Fibroblast of villous mesenchyme (primary cell): Measurements from ENCODE around the gene TPCN2. TPM values are rescaled to one million over a fixed set of nuclear protein-coding genes. Genes with fewer than 3 reads are reported as not detected.

ENCODE experiments used
- DNase-seq: peaks from one replicate; pipeline ENCODE4 v3.0.0-alpha.2; 2010; ENCODE audit warnings: low read depth
- H3K4me3 ChIP-seq: 2 replicates; pipeline ENCODE4 v1.5.1; 2011; ENCODE audit warnings: low read depth, mild to moderate bottlenecking, low read length
- total RNA-seq: library from RNA; depleted of rRNA; stranded (reverse); fragments of >200 nt; gene quantifications from 2 replicates; pipeline ENCODE4 v1.2.3, GENCODE V29; 2012
- TF ChIP-seq, protein P1 (sequence below): IDR thresholded peaks from 2 replicates; pipeline ENCODE4 v1.5.1; 2012; ENCODE audit warnings: low read depth, mild to moderate bottlenecking, low read length; ENCODE audit not compliant: insufficient read depth

The TPCN2 gene
- total RNA-seq, 1 donor, result 10.4 TPM

DNA sequence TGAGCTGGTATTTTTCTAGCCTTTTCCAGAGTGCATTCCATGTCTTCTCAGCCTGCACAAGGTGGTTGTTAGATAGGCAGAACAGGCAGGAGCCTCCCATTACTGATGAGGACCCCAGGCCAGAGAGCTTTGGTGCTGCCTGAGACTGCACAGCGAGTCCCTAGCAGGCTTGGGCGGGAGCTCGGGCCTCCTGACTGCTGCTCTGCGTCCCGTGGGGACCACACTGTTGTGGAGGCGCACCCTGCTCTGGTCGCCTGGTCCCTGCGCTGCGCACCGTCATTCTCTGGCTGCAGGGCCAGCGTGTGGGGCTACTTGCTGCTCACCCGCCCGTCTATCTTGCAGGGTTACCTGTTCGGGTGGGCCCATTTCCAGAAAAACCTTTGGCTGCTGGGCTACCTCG is 8.5 kb downstream of the TPCN2 start:
- no peak overlapping the region for H3K4me3 ChIP-seq
- TF ChIP-seq, protein P1, sequence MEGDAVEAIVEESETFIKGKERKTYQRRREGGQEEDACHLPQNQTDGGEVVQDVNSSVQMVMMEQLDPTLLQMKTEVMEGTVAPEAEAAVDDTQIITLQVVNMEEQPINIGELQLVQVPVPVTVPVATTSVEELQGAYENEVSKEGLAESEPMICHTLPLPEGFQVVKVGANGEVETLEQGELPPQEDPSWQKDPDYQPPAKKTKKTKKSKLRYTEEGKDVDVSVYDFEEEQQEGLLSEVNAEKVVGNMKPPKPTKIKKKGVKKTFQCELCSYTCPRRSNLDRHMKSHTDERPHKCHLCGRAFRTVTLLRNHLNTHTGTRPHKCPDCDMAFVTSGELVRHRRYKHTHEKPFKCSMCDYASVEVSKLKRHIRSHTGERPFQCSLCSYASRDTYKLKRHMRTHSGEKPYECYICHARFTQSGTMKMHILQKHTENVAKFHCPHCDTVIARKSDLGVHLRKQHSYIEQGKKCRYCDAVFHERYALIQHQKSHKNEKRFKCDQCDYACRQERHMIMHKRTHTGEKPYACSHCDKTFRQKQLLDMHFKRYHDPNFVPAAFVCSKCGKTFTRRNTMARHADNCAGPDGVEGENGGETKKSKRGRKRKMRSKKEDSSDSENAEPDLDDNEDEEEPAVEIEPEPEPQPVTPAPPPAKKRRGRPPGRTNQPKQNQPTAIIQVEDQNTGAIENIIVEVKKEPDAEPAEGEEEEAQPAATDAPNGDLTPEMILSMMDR, result no peak
- no peak for DNase-seq

DNA sequence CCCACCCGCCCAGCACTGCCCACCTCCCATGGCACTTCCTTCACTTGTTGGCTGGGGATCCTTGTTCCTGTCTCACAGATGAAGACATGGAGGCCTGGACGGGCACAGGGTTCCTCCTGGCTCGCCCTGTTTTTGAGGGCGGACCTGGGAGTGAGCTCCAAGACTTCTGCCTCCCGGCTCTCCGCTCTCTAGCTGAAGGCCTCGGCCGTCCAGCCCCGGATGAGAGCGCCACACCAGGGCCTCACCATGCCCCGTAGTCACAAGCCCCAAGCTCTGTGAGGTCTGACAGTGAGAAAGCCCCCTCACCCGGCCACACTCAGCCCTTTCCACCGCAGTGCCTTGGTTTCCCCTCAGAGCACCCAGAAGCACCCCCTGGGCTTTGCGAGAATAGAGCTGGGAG is 9.1 kb downstream of the TPCN2 start:
- H3K4me3 ChIP-seq, result no peak overlapping the region
- DNase-seq, result no peak
- TF ChIP-seq, protein P1, result no peak

DNA sequence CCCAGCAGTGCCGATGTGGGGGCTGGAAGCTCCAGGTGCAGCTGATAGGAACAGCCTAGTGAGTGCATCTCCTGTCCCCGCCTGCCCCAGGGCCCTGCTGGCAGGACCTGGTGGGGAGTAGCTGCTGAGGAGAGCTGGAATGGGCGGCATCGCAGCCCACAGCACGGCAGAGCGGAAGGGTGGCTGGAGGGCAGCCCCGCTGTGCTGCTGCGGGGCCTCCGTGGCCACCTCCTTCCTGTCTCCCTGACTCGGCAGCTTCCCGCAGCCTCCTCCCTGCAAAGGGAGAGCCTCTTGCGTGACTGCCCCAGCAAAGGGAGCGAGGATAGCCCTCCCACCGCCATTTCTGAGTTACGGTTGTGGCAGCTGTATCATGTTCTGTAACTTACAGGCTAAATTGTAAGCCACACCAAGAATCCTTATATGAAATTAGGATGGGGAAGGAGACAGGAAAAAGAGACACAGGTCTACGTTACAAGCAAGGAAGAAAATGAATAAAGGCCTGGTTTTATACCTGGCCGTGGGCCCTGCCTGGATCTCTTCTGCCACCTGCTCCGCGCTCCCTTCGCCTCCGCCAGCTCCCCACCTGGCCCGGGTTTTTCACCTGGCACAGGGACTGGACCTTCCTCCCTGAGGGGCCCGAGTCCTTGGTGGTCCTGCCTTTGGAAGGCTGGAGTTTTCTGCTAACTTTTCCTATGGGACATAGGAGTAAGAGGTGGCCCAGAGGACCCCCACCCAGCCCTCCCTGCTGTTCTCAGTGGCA is 10.0 kb downstream of the TPCN2 start:
- no peak for DNase-seq
- TF ChIP-seq, protein P1, result no peak
- no peak overlapping the region for H3K4me3 ChIP-seq

DNA sequence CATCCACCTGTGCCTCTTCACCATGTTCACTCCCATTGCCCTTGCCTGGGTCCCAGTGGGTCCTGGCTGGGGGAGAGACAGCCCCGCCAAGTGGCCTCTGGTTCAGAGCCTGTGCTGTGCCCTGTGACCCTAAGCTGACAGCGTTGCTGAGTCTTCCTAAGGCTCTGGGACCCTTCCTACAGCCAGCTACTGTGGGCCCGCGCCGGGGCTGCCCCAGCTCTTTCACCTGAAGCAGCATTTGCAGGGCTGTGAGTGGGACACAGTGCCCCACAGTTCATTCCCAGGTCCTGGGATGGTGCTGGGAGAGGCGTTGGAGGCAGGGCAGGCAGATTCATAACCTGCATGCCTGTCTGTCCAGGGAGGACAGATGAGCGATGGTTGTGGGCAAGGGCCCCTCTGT is 10.7 kb downstream of the TPCN2 start:
- no peak overlapping the region for H3K4me3 ChIP-seq
- TF ChIP-seq, protein P1, result no peak
- no peak for DNase-seq

DNA sequence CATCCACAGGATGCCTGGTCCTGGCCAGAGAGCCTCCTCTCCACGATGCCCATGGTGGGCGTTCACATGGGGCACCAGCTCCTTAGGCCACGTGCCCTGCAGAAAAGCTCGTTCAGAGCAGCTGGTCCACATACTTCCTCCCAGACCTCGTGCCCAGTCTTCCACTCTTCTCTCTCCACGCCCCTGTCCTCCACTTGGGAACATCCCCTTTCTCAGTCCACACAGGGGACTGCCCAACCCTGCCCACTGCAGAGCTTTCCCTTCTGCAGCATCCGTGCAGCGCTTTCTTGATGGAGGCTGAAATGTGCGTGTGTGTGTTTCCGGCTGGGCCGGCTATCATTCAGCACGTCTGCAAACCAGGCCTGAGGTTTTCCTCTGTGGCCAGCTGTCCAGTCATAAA is 11.3 kb downstream of the TPCN2 start:
- no peak overlapping the region for H3K4me3 ChIP-seq
- DNase-seq, result no peak
- TF ChIP-seq, protein P1, result no peak

DNA sequence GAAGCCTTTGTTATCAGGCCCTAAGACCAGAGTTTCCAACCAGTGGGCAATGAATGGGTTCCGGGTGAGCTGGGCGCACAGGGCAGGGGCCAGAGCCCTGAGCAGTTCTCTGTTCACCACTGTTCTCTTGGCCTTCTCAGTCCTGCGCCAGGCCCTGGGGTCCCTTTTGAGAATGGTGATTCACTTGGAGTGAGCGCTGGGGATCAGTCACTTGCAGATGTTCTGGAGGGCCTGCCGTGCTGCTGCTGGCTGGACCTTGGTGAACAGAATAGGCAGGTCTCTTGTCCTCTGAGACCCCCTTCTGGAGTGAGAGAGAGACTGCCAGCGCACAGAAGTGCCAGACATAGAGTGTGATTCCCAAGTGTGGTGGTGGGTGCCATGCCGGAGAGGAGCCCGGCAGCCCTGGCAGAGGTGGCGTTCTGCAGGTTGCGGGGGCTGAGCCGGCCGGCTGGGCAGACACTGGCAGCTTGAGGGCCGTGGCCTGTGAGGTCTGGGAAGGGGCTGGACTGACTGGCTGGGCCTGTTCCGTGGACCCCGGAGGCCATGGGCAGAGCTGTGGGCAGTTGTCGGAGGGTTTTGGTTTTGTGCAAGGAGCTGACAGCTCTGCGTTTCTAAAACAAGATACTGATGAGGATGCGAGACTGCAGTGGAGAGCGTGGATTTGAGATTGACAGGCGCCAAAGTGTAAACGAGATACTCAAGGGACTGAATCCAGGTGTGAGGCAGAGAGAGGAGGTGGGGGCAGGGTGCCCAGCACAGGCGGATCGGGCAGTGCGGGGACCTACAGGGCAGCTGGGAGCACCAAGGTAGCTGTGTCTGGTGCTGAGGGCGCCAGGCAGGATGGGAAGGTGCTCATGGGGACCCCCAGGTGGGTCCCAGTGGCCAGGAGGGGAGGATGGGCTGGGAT is 12.3 kb downstream of the TPCN2 start:
- no peak for DNase-seq
- no peak overlapping the region for H3K4me3 ChIP-seq

More for the DNA sequence above, 12.3 kb downstream of the TPCN2 start:
- TF ChIP-seq, protein P1, result no peak
